Measurements from ENCODE around the gene EPB42. TPM values are rescaled to one million over a fixed set of nuclear protein-coding genes. Genes with fewer than 3 reads are reported as not detected.
A peak's percentile ranks its signal among the peaks of the same experiment; 100 is the strongest.

The EPB42 gene
- total and polyA plus RNA-seq, 5 experiments from 2014 or later, result not detected

GRCh38 chr15:43251871-43252250 is 31.0 kb upstream of the EPB42 start:
- Mint-ChIP-seq H3K36me3 (no peaks in the 10 kb centered on the region), H3K4me1 (peaks cover 0 to 26% (median 7%) of the 10 kb centered on the region in 4 donors), H3K4me3 (no peak overlapping the region), H3K9me3 (no peaks in the 10 kb centered on the region), H3K27ac (peak overlapping the region in 1 of 10 donors; percentile 12), H3K27me3 (peaks cover 2 to 23% (median 7%) of the 10 kb centered on the region in 5 donors)
- POLR2A ChIA-PET, result no interaction called here
- ATAC-seq (no peak), DNase-seq (no peak)

- H3K9me3 Mint-ChIP-seq, result no peaks in the 10 kb centered on the region
- H3K36me3 Mint-ChIP-seq, result no peaks in the 10 kb centered on the region
- POLR2A ChIA-PET, result no interaction called here
- peaks cover 0 to 26% (median 7%) of the 10 kb centered on the region in 4 donors for H3K4me1 Mint-ChIP-seq
- DNase-seq (no peak), ATAC-seq (no peak)
- no peak overlapping the region for H3K27ac Mint-ChIP-seq
- peaks cover 2 to 23% (median 7%) of the 10 kb centered on the region in 5 donors for H3K27me3 Mint-ChIP-seq
- H3K4me3 Mint-ChIP-seq, result no peak overlapping the region
These were observed 30.5 kb upstream of the EPB42 start for GRCh38 chr15:43251185-43251870.

GRCh38 chr15:43250785-43251184 is 30.0 kb upstream of the EPB42 start:
- Mint-ChIP-seq H3K27me3 (peaks cover 2 to 23% (median 7%) of the 10 kb centered on the region in 5 donors), H3K36me3 (no peaks in the 10 kb centered on the region), H3K4me1 (peaks cover 0 to 26% (median 7%) of the 10 kb centered on the region in 4 donors), H3K9me3 (no peaks in the 10 kb centered on the region), H3K4me3 (no peak overlapping the region), H3K27ac (no peak overlapping the region)
- DNase-seq, result no peak
- POLR2A ChIA-PET, result no interaction called here
- ATAC-seq, result no peak

- H3K4me3 Mint-ChIP-seq, result no peak overlapping the region
- ATAC-seq, result no peak
- POLR2A ChIA-PET, result no interaction called here
These were observed 28.9 kb upstream of the EPB42 start for GRCh38 chr15:43249699-43250203.

GRCh38 chr15:43249236-43249635 is 28.4 kb upstream of the EPB42 start:
- Mint-ChIP-seq H3K36me3 (no peaks in the 10 kb centered on the region), H3K9me3 (no peaks in the 10 kb centered on the region), H3K4me3 (no peak overlapping the region), H3K27me3 (peaks cover 0 to 14% (median 7%) of the 10 kb centered on the region in 5 donors), H3K4me1 (peaks cover 0 to 23% (median 6%) of the 10 kb centered on the region in 4 donors), H3K27ac (no peak overlapping the region)
- POLR2A ChIA-PET, result no interaction called here
- ATAC-seq, result no peak
- DNase-seq, result no peak

More at GRCh38 chr15:43249699-43250203, 28.9 kb upstream of the EPB42 start:
- Mint-ChIP-seq H3K27ac (no peak overlapping the region), H3K27me3 (peaks cover 2 to 16% (median 7%) of the 10 kb centered on the region in 5 donors), H3K4me1 (peaks cover 0 to 26% (median 7%) of the 10 kb centered on the region in 4 donors), H3K9me3 (no peaks in the 10 kb centered on the region), H3K36me3 (no peaks in the 10 kb centered on the region)
- no peak for DNase-seq

- Mint-ChIP-seq H3K36me3 (no peaks in the 10 kb centered on the region), H3K27ac (peak overlapping the region in 1 of 10 donors; percentile 33), H3K4me3 (no peak overlapping the region), H3K4me1 (peaks cover 0 to 10% (median 0%) of the 10 kb centered on the region in 4 donors), H3K9me3 (no peaks in the 10 kb centered on the region), H3K27me3 (peaks cover 0 to 9% (median 3%) of the 10 kb centered on the region in 5 donors)
- DNase-seq (no peak), ATAC-seq (no peak)
- POLR2A ChIA-PET, result no interaction called here
These were observed 25.5 kb upstream of the EPB42 start for GRCh38 chr15:43246261-43246774.

GRCh38 chr15:43244092-43244491 is 23.3 kb upstream of the EPB42 start:
- H3K36me3 Mint-ChIP-seq, result no peaks in the 10 kb centered on the region
- H3K27ac Mint-ChIP-seq, result no peak overlapping the region
- peaks cover 0 to 9% (median 3%) of the 10 kb centered on the region in 5 donors for H3K27me3 Mint-ChIP-seq
- peaks cover 0 to 10% (median 1%) of the 10 kb centered on the region in 4 donors for H3K4me1 Mint-ChIP-seq
- H3K9me3 Mint-ChIP-seq, result no peaks in the 10 kb centered on the region
- ATAC-seq (no peak), DNase-seq (no peak)
- no peak overlapping the region for H3K4me3 Mint-ChIP-seq
- POLR2A ChIA-PET, result no interaction called here

- DNase-seq, result no peak
- POLR2A ChIA-PET, result interaction anchor here (1.3 kb wide), 1 partner anchor 16 kb away, joined by 3 read pairs; no protein-coding TSS in a partner anchor
- H3K27ac Mint-ChIP-seq, result peak overlapping the region in 2 of 10 donors; percentile 43 to 76
These were observed 22.3 kb upstream of the EPB42 start for GRCh38 chr15:43243020-43243645.

GRCh38 chr15:43242616-43243015 is 21.8 kb upstream of the EPB42 start:
- no peaks in the 10 kb centered on the region for H3K36me3 Mint-ChIP-seq

More at GRCh38 chr15:43243020-43243645, 22.3 kb upstream of the EPB42 start:
- H3K27me3 Mint-ChIP-seq, result peaks cover 1 to 9% (median 5%) of the 10 kb centered on the region in 5 donors
- H3K9me3 Mint-ChIP-seq, result no peaks in the 10 kb centered on the region
- no peak for ATAC-seq
- no peak overlapping the region for H3K4me3 Mint-ChIP-seq
- H3K36me3 Mint-ChIP-seq, result no peaks in the 10 kb centered on the region
- peaks cover 0 to 11% (median 1%) of the 10 kb centered on the region in 4 donors for H3K4me1 Mint-ChIP-seq

GRCh38 chr15:43241100-43241499 is 20.3 kb upstream of the EPB42 start:
- peaks cover 4 to 10% (median 7%) of the 10 kb centered on the region in 5 donors for H3K27me3 Mint-ChIP-seq
- no peak overlapping the region for H3K27ac Mint-ChIP-seq
- H3K9me3 Mint-ChIP-seq, result no peaks in the 10 kb centered on the region
- H3K4me3 Mint-ChIP-seq, result no peak overlapping the region
- no peak for DNase-seq
- H3K36me3 Mint-ChIP-seq, result no peaks in the 10 kb centered on the region
- POLR2A ChIA-PET, result no interaction called here
- peaks cover 0 to 11% (median 2%) of the 10 kb centered on the region in 4 donors for H3K4me1 Mint-ChIP-seq
- ATAC-seq, result no peak

More at GRCh38 chr15:43242616-43243015, 21.8 kb upstream of the EPB42 start:
- H3K4me1 Mint-ChIP-seq, result peaks cover 0 to 11% (median 2%) of the 10 kb centered on the region in 4 donors
- POLR2A ChIA-PET, result interaction anchor here (1.3 kb wide), 1 partner anchor 16 kb away, joined by 3 read pairs; no protein-coding TSS in a partner anchor
- DNase-seq (no peak), ATAC-seq (no peak)
- H3K27me3 Mint-ChIP-seq, result peaks cover 4 to 10% (median 6%) of the 10 kb centered on the region in 5 donors
- H3K9me3 Mint-ChIP-seq, result no peaks in the 10 kb centered on the region
- no peak overlapping the region for H3K4me3 Mint-ChIP-seq
- H3K27ac Mint-ChIP-seq, result peak overlapping the region in 1 of 10 donors; percentile 76

GRCh38 chr15:43239732-43240491 is 19.1 kb upstream of the EPB42 start:
- H3K4me3 Mint-ChIP-seq, result no peak overlapping the region
- DNase-seq, result no peak
- no peaks in the 10 kb centered on the region for H3K36me3 Mint-ChIP-seq
- H3K9me3 Mint-ChIP-seq, result no peaks in the 10 kb centered on the region
- POLR2A ChIA-PET, result no interaction called here
- H3K27ac Mint-ChIP-seq, result no peak overlapping the region
- H3K4me1 Mint-ChIP-seq, result peaks cover 0 to 11% (median 2%) of the 10 kb centered on the region in 4 donors
- H3K27me3 Mint-ChIP-seq, result peaks cover 6 to 13% (median 9%) of the 10 kb centered on the region in 5 donors
- ATAC-seq, result no peak

- H3K36me3 Mint-ChIP-seq, result no peaks in the 10 kb centered on the region
- POLR2A ChIA-PET, result no interaction called here
- peaks cover 5 to 12% (median 7%) of the 10 kb centered on the region in 5 donors for H3K27me3 Mint-ChIP-seq
- no peaks in the 10 kb centered on the region for H3K9me3 Mint-ChIP-seq
- no peak for DNase-seq
- peaks cover 0 to 11% (median 2%) of the 10 kb centered on the region in 4 donors for H3K4me1 Mint-ChIP-seq
- ATAC-seq, result no peak
- no peak overlapping the region for H3K4me3 Mint-ChIP-seq
- H3K27ac Mint-ChIP-seq, result no peak overlapping the region
These were observed 17.9 kb upstream of the EPB42 start for GRCh38 chr15:43238671-43239131.

Data from naive thymus-derived CD8-positive, alpha-beta T cell (primary cell).